Bone marrow (tissue), 2 donors: ENCODE measurements around the gene POLR2H.
"Not testable (repeated sequence)": the region's sequence is repeated elsewhere in the genome, so short reads cannot be mapped to it uniquely, and the experiment has no call there.

Experiments
- DNase-seq, 2 donors: peaks; one replicate each; lab custom pipeline; 2025; lab: John Stamatoyannopoulos, UW

The POLR2H gene

DNA sequence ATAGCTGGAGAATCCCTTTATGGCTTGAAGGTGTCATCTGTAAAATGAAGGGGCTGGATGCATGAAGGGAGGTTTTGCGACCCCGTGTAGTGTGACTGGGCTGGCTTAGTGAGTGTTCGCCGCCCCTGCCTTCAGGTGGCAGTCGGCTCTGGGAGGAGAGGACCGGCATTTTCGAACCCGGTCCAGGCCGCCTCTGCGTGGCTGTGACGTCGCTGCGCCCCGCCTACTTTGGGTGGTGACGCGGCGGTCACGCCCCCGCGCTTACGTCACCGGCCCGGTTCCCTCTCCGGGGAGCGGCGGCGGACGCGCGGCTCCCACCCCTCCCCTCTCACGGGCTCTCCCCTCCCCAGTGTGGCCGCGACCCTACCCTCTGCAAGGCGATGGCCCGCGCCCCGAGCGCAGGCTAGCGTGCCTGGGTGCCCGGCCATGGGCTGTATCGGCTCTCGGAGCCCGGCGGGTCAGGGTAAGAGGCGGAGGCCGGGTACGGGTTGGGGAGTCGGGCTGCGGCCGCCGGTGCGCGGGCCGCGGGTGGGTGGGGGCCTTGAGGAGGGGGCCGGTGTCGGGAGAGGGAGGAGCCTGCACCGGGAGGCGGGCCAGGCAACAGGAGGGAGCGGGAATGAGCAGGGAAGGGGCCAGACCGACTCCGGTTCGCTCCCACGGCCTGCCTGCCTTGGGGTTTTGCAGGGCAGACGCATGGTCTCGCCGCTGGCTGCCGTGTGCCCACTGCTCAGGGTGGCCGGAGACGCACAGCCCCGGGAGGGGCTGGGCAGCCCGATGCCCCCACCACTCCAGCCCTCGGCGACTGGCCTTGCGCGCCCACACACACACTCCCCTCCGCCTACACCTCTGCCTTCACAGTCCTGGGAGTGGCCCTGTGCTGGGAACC lies 25.6 kb upstream of the POLR2H start:
- peak; percentile 45 to 82 for DNase-seq

DNA sequence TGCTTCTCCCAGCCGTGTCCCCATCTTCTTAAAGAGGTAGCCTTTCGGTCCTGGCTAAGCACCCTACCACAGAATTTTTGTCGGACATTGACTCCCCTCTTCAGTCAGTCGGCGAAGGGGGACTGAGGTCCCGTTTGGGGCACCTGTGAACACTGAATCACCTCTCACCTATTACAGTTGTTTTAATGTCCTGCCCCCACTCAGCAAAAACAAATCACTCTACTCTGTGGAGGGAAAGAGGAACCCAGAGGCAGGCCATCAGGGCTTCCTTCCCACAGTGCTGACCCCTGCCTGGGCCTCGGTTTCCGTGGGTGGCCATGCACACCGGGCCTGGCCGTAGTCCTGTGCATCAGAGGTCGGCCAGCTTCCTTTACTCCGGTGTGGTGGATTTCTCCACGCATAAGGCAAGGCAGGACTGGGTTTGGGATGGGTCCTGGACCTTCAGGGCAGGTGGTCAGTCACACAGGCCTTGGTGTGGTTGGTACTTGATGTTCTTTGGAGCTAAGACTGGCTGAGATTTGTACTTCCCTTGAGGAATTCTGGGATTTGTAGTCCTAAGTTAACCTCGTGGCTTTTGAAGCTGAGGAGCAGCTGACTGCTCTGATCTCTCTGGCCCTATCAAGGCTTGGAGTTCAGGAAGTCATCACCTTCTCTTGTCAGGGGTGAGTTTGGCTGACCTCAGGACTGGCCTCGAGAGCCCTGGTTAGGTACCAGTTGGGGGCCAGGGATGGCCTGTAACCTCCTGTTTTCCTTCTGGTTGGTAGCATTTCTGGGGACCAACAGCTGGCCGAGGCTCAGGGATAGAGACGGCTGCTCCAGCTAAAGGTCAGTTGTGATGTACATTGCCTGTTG lies 24.7 kb upstream of the POLR2H start:
- no peak for DNase-seq

DNA sequence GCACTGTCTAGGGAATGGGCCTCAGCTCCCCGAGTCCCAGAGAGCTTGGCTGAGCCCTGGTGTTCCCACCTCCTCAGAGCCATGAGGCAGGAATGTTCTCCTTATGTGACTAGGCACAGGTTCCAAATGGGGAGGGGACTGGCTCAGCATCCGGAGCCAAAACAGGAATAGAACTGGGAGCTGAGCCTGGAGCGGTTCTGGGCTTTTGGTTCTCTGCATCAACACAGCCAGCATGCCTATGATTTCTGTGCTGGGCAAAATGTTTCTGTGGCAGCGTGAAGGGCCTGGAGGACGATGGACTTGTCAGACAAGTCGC lies 24.2 kb upstream of the POLR2H start, which contains the start of gene FAM131A:
TSS of gene FAM131A (plus strand) at position 202 of the 316 bp plus-strand sequence. CDS start at position 233, 31 bp downstream.
- no peak for DNase-seq

DNA sequence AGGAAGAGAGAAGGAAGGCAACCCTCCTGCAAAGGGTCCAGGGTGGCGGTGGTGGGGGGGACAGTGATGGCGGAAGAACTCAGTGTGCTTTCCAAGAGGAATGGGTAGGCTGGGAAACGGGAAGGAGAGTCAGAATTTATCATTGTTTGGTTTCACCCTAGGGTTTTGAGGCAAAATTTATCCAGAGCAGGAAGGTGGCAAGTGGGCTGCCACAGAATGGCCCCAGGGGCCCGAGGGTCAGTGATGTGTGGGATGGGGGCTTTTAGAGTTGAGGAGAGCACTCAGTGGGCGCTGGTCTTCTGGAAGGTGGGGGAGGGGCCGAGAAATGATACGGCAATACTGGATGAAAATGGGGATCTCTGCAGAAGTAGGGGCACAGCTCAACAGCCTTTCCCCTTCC lies 23.5 kb upstream of the POLR2H start:
- no peak for DNase-seq

DNA sequence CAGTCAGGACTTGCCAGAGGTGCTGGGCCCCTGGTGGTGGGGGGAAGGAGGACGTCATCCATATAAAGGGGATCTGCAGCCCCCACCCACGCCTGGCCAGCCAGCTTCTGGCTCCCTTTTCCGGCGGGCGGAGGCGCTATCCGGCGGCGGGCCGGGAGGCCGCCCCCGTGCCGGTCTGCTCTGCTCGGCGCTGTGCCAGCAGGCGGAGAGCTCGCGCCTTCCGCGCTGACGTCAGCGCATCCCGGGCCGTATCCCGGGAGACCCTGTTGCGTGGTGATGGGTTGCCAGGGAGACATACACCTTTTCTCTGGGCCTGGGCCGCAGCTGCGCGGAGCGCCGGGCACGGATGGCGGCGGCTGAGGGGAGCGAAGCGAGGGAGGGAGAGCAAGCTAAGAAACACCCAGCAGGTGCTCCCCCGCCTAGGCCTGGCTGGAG lies 23.0 kb upstream of the POLR2H start:
- no peak for DNase-seq

DNA sequence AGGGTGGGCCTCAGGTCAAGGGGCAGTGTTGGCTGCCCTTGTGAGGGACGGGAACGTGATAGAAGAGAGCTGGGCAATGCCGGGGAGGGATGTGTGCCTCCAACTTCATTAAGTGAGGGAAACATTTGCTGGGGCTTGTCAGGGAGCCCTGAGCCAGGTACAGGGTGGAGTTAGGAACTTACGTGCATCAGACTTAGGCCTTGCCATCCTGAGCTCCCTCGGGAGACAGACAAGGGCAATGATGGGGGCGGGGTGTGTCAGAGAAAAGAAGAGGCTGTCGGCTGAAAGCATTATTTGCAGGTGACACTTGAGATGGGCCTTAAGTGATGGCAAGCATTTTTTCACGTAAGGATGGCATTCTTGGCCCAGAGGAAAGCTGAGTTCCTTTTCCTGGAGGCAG lies 22.5 kb upstream of the POLR2H start:
- DNase-seq = no peak

DNA sequence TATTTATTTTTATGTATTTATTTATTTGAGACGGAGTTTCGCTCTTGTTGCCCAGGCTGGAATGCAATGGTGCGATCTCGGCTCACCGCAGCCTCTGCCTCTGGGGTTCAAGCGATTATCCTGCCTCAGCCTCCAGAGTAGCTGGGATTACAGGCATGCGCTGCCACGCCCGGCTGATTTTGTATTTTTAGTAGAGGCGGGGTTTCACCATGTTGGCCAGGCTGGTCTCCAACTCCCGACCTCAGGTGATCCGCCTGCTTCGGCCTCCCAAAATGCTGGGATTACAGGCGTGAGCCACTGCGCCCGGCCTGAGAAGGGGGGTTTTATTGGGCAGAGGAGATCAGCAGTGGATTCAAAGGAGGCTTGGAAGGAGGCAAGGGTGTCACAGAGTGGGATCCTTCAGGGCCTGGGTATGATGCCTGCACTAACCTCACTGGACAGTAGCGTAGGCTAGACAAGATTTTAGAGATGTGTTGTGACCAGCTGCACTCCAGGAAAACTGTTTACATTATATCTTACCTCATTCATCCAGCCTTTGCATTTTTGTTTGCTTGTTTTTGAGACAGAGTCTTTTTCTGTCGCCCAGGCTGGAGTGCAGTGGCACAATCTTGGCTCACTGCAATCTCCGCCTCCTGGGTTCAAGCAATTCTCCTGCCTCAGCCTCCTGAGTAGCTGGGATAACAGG lies 21.9 kb upstream of the POLR2H start:
- not testable (repeated sequence) for DNase-seq

DNA sequence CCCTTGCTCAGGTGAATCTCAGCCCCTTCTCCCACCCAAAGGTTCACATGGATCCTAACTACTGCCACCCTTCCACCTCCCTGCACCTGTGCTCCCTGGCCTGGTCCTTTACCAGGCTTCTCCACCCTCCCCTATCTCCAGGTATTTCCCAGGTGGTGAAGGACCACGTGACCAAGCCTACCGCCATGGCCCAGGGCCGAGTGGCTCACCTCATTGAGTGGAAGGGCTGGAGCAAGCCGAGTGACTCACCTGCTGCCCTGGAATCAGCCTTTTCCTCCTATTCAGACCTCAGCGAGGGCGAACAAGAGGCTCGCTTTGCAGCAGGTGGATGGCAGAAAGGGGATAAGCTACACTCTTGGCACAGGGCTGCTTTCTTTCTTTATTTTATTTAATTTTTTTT lies 19.6 kb upstream of the POLR2H start:
- no peak for DNase-seq

DNA sequence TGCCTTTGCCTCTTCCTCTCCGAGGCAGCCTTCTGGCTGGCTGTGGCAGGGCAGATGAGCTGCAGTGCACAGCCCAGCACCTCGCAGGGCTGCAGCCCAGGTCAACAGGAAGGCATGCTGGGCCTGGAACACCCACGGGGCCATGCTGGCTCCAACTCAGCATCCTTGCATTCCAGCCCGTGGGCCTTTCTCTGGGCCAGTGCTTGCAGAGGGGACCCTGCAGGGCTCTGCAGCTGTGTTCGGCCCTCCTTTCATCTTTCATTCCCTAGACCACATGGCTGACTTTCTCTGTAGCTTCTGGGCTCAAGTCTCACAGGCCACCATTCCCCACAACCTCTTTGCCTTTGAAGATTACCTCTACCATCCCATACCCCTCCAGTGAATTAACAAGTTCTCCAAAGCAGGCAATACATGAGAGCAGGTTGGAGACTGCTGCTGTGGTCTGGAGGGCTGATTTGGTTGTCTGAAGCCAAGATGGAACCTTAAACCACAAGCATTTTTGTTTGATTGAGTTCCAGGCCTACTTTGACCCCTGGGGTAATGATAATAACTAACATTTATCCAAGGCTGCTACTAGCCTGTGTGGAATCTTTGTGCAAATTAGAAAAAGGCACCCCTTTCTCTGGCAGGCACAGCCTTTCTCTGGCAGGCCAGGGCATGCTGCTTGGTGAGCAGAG lies 18.2 kb upstream of the POLR2H start:
- no peak for DNase-seq

DNA sequence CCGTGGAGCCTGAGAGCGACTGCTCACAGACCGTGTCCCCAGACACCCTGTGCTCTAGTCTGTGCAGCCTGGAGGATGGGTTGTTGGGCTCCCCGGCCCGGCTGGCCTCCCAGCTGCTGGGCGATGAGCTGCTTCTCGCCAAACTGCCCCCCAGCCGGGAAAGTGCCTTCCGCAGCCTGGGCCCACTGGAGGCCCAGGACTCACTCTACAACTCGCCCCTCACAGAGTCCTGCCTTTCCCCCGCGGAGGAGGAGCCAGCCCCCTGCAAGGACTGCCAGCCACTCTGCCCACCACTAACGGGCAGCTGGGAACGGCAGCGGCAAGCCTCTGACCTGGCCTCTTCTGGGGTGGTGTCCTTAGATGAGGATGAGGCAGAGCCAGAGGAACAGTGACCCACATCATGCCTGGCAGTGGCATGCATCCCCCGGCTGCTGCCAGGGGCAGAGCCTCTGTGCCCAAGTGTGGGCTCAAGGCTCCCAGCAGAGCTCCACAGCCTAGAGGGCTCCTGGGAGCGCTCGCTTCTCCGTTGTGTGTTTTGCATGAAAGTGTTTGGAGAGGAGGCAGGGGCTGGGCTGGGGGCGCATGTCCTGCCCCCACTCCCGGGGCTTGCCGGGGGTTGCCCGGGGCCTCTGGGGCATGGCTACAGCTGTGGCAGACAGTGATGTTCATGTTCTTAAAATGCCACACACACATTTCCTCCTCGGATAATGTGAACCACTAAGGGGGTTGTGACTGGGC lies 16.8 kb upstream of the POLR2H start:
- no peak for DNase-seq

DNA sequence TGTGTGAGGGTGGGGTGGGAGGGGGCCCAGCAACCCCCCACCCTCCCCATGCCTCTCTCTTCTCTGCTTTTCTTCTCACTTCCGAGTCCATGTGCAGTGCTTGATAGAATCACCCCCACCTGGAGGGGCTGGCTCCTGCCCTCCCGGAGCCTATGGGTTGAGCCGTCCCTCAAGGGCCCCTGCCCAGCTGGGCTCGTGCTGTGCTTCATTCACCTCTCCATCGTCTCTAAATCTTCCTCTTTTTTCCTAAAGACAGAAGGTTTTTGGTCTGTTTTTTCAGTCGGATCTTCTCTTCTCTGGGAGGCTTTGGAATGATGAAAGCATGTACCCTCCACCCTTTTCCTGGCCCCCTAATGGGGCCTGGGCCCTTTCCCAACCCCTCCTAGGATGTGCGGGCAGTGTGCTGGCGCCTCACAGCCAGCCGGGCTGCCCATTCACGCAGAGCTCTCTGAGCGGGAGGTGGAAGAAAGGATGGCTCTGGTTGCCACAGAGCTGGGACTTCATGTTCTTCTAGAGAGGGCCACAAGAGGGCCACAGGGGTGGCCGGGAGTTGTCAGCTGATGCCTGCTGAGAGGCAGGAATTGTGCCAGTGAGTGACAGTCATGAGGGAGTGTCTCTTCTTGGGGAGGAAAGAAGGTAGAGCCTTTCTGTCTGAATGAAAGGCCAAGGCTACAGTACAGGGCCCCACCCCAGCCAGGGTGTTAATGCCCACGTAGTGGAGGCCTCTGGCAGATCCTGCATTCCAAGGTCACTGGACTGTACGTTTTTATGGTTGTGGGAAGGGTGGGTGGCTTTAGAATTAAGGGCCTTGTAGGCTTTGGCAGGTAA lies 16.0 kb upstream of the POLR2H start:
- peak in 1 of 2 donors; percentile 18 for DNase-seq

DNA sequence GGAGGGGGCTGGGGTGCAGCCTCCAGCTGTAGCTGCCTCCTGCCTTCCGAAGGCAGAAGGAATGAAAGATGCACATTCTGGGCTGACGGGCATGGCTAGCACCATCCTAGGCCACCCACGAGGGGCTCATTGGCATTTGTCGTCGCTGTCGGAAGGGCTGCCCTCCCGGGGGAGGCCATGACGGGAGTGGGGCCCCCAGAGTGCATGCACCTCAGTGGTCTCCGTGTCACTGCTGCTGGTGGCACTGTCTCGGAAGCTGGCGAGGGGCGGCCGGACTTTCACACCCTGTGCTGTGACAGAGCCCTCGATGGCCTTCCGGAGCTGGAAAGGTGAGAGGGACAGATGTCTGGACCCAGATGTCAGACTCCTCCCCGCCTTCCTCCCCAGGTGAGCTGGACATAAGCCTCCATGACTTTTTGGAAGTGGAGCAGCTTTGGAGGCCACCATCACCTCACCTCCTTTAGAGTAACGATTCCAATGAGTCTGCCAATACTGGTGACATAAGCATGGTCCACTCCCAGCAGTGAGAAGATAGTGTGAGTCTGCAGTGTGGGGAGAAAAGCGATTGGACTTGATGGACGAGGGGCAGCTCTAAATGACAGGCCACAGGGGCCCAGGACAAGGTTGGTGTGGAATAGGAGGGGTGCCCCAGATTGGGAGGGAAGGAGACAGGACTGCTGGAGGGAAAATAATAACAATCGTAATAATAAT lies 14.9 kb upstream of the POLR2H start:
- DNase-seq = no peak

DNA sequence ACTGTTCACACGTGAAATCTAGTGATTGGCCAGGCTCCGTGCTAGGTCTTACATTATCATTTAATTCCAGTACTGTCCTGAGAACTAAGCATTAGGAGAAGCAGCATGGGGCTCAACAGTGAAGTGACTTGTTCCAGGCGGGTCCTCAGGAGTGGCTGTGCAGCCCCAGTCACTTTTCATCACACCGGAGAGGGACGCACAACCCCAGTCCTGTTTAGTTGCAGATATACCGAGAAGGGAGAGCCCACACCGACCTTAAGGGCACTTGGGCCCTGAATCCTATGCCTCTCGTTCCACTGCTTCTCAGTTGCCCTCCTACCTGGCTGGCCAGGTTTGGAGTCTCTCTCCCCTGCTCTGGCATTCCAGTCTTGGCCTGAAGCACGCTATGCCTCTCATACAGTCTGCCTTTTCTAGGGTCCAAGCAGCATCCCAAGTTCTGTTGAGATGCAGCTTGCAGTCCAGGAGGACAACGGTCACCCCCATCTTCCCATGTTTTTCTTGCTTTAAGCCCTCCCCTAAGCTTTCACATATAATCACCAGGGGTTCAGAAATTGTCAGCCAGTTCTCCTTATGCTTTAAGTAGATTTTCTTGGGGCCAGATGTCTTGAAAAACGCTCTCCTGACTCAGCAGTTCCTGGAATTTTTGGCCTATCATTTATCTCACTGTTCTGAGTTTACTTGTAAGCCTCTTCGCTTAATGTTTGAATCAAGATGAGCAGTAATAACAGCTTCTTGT lies 14.0 kb upstream of the POLR2H start:
- DNase-seq = peak in 1 of 2 donors; percentile 22

DNA sequence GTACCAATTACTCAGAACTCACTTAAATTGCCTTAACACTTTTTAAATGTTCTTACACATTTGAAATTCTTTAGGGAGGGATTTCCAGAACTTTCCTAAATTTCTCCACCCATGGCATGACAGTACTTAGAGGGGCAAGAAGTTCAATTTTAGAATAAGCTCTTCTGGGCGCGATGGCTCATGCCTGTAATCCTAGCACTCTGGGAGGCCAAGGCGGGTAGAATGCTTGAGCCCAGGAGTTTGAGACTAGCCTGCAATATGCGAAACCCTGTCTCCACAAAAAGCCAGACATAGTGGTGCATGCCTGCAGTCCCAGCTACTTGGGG lies 13.5 kb upstream of the POLR2H start:
- DNase-seq = no peak

DNA sequence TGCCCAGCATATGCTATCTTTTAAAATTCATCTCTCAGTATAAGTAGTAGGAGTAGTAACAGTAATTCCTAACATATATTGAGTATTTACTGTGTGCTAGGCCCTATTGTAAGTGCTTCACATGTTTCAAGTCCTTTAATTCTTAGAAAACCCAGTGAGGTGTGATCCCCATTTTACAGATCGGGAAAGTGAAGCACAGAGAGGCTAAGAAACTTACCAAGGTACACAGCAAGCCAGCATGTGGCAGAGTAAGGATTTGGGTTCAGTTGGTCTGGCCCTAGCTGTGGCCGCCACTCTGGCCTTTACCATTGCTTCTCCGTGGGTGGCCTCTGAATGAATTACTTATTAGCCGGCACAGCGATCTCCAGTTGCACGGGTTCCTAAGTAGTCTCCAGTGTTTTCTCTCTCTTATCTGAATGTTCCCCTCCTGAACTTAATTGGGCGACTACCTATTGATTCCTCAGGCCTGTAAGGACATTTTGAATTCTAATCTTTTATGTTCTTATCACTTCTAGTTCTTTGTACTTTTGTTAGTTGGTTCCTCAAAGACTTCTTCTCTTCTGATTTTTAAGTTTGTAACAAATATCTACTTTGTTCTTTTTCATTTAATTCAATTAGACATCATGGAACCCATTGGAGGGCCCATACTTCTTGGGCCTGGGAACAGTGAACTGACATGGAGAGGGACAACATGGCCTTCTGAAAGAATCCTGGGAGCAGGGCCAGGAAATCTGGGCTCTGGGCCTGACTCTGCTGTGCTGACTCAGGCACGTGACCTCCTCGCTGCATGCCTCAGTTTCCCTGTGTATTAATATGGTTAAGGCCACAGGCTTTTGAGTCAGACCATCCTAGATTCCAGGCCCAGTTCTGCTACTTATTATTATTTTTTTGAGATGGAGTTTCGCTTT lies 11.7 kb upstream of the POLR2H start:
- no peak for DNase-seq

DNA sequence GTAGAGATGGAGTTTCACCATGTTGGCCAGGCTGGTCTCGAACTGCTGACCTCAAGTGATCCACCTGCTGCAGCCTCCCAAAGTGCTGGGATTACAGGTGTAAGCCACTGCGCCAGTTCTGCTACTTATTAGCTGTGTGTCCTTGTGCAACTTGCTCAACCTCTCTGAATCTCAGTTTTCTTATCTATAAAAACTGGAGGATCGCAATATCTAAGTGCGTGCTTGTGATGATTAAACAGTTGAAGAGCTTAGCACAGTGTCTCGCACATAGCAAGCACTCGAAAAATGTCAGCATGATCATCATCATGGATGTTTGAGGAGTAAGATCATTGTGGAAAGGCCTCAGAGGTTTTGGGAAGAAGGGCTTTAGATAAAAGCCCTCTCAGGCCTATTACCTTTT lies 10.9 kb upstream of the POLR2H start:
- no peak for DNase-seq

DNA sequence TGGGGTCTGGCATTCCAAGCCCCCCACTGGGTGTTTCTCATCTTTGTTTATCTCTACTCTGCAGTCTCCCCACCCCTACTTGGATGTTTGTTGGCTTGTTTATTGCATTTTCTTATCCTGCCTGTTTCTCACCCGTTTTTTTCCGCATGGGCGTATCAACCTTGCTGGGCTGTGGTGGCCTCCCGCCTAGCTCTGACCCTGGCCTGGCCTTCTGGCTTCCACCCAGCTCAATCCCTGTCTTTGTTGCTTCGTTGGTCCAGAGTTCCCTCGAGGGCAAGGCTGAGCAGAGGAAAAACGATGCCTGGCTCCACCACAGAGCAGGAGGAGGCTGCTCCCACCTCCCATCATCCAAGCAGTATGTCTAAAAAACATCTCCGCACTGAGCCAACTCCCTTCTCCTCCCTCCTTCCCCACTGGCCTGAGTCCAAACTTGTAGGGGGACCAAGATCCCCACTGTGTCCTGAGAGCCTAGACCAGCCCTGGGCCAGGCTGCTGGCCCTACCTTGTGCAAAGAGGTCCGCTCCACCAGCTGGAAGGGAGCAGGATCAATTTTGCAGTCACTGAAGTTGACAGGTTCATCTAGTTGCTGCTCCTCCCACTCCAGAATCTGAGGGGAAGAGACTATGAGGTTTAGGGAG lies 9.9 kb upstream of the POLR2H start:
- DNase-seq = no peak
